ENCODE measurements around the gene VN1R5. TPM values are rescaled to one million over a fixed set of nuclear protein-coding genes. Genes with fewer than 3 reads are reported as not detected.
A peak's percentile ranks its signal among the peaks of the same experiment; 100 is the strongest.

VN1R5 gene
- total and polyA plus RNA-seq, 9 of the 15 experiments (the other 6 are each of a cell fraction or from before 2014, with no cell fraction given): not detected

- intact Hi-C loops (cut with micrococcal nuclease): no loop called here
Measured at GRCh38 chr1:247293047-247293446, 37.2 kb downstream of the VN1R5 start.

GRCh38 chr1:247294282-247294681 is 38.4 kb downstream of the VN1R5 start:
- H3K4me2 ChIP-seq (ENCODE audit: insufficient read depth, low read length): no peak overlapping the region
- H4K20me1 ChIP-seq (replicated peaks; ENCODE audit: control insufficient read depth, insufficient read depth, low read length): no peaks in the 10 kb centered on the region
- in situ Hi-C loops (cut with MboI) (no loop called here), intact Hi-C loops (cut with micrococcal nuclease) (no loop called here)
- H3K79me2 ChIP-seq (ENCODE audit: control insufficient read depth, insufficient read depth, low read length): no peaks in the 10 kb centered on the region
- BruUV-seq (replicated peaks): no TSS peak
- FAIRE-seq (no peak), DNase-seq (ENCODE audit: extremely low read depth in 1 of 4, low spot score in 3 of 4) (peak in 1 of 4 experiments; percentile 7), ATAC-seq (no peak)
- ChIA-PET CTCF (ENCODE audit: low intra/inter-chr PET ratio) (no interaction called here), POLR2A (interaction anchor here (0.6 to 1.0 kb wide), 2 partner anchors 9 to 410 kb away, joined by 3 read pairs; no protein-coding TSS in a partner anchor)
- no peak overlapping the region for H3K9ac ChIP-seq (ENCODE audit: insufficient read depth in 1 of 2, low read depth in 2 of 2, low read length in 2 of 2)
- WGBS (ENCODE audit: insufficient coverage, low coverage, missing lambda C conversion rate): 42% methylated on average over 5 of the region's 5 CpGs
- H3K4me1 ChIP-seq (replicated peaks in 1 of 2; ENCODE audit: control insufficient read depth in 2 of 2, insufficient read depth in 2 of 2, low read length in 2 of 2): peaks cover 25 to 32% of the 10 kb centered on the region in 2 experiments
- no peak overlapping the region for H3K4me3 ChIP-seq
- no peaks in the 10 kb centered on the region for H3K9me3 ChIP-seq (replicated peaks; ENCODE audit: control insufficient read depth, insufficient read depth, low read depth, low read length)
- H3K27ac ChIP-seq (ENCODE audit: extremely low read depth, low read depth, low read length): no peak overlapping the region
- no peaks in the 10 kb centered on the region for H3K9me1 ChIP-seq (ENCODE audit: control insufficient read depth, insufficient read depth, low read length)
- H3K36me3 ChIP-seq (ENCODE audit: control insufficient read depth, insufficient read depth, low read length): peaks cover 13% of the 10 kb centered on the region; the same call in 2 of the 3 replicates
- H2AFZ ChIP-seq (ENCODE audit: low read depth, low read length): no peak overlapping the region
- no peaks in the 10 kb centered on the region for H3K27me3 ChIP-seq (ENCODE audit: control insufficient read depth in 2 of 2, insufficient read depth in 2 of 2, low read length in 2 of 2)
- TF ChIP-seq DEAF1 (CRISPR knock-in tag; IDR thresholded peaks at IDR 0.05): no peak
- TF ChIP-seq ZNF75A (CRISPR knock-in tag; IDR thresholded peaks at IDR 0.05): no peak
- no peak for TF ChIP-seq CREB1 (IDR thresholded peaks at IDR 0.05)
- no peak for TF ChIP-seq CREB1 (CRISPR knock-in tag; IDR thresholded peaks at IDR 0.05)
- TF ChIP-seq MXI1 (IDR thresholded peaks at IDR 0.05; ENCODE audit: low read depth, low read length): no peak
- TF ChIP-seq ELF2 (CRISPR knock-in tag; IDR thresholded peaks at IDR 0.05): no peak
- no peak for TF ChIP-seq SRSF3 (IDR thresholded peaks at IDR 0.05; ENCODE audit: insufficient read depth, low read length)
- no peak for TF ChIP-seq POLR2H (tag; IDR thresholded peaks at IDR 0.05; ENCODE audit: low read depth)
- no peak for TF ChIP-seq PKNOX1 (IDR thresholded peaks at IDR 0.05)
- TF ChIP-seq SP2 (IDR thresholded peaks at IDR 0.05; ENCODE audit: extremely low read depth, low read depth, low read length, poor library complexity, severe bottlenecking): no peak

More at GRCh38 chr1:247293047-247293446, 37.2 kb downstream of the VN1R5 start:
- Histone ChIP-seq H3K4me1 (replicated peaks in 1 of 2; ENCODE audit: control insufficient read depth in 2 of 2, insufficient read depth in 2 of 2, low read length in 2 of 2) (peaks cover 29 to 30% of the 10 kb centered on the region in 2 experiments), H3K9ac (ENCODE audit: insufficient read depth in 1 of 2, low read depth in 2 of 2, low read length in 2 of 2) (no peak overlapping the region), H3K27me3 (ENCODE audit: control insufficient read depth in 2 of 2, insufficient read depth in 2 of 2, low read length in 2 of 2) (no peaks in the 10 kb centered on the region), H2AFZ (ENCODE audit: low read depth, low read length) (no peak overlapping the region), H3K4me2 (ENCODE audit: insufficient read depth, low read length) (no peak overlapping the region), H3K36me3 (ENCODE audit: control insufficient read depth, insufficient read depth, low read length) (0 out of 3 replicates have a peak, but pooled peaks cover 5% of the 10 kb centered on the region), H3K9me3 (replicated peaks; ENCODE audit: control insufficient read depth, insufficient read depth, low read depth, low read length) (no peaks in the 10 kb centered on the region), H3K27ac (ENCODE audit: extremely low read depth, low read depth, low read length) (no peak overlapping the region), H4K20me1 (replicated peaks; ENCODE audit: control insufficient read depth, insufficient read depth, low read length) (no peaks in the 10 kb centered on the region), H3K9me1 (ENCODE audit: control insufficient read depth, insufficient read depth, low read length) (no peaks in the 10 kb centered on the region), H3K79me2 (ENCODE audit: control insufficient read depth, insufficient read depth, low read length) (no peaks in the 10 kb centered on the region), H3K4me3 (no peak overlapping the region)
- ATAC-seq (no peak), DNase-seq (ENCODE audit: extremely low read depth in 1 of 4, low spot score in 3 of 4) (no peak), FAIRE-seq (no peak)
- TF ChIP-seq SPI1 (IDR thresholded peaks at IDR 0.05; ENCODE audit: borderline replicate concordance, low read depth, low read length) (peak; percentile 19; the same call in 1 of the 2 replicates), TFAP4 (CRISPR knock-in tag; IDR thresholded peaks at IDR 0.05; ENCODE audit: borderline replicate concordance) (peak; percentile 34; the same call in 1 of the 2 replicates), ETS2 (tag; IDR thresholded peaks at IDR 0.05; ENCODE audit: borderline replicate concordance, poor library complexity, severe bottlenecking) (no peak)
- ChIA-PET POLR2A (interaction anchor here (0.5 to 1.4 kb wide), 3 partner anchors 8 to 42 kb away, joined by 3 read pairs; no protein-coding TSS in a partner anchor), CTCF (ENCODE audit: low intra/inter-chr PET ratio) (interaction anchor here (0.6 kb wide), 1 partner anchor 108 kb away, joined by 6 read pairs; no protein-coding TSS in a partner anchor)
- in situ Hi-C loops (cut with MboI): no loop called here
- WGBS (ENCODE audit: insufficient coverage, low coverage, missing lambda C conversion rate): 29% methylated on average over 7 of the region's 7 CpGs
- BruUV-seq (replicated peaks): no TSS peak

All from K562 (cell line).